ENCODE data around the gene PREB. TPM values are rescaled to one million over a fixed set of nuclear protein-coding genes. Genes with fewer than 3 reads are reported as not detected.

PREB gene
- total RNA-seq, 1 donor, result 37.0 TPM

GRCh38 chr2:27091746-27092695, 42.4 kb downstream of the PREB start:
- H3K4me3 ChIP-seq (ENCODE audit: low read depth, low read length), result no peak overlapping the region
- no peak for TF ChIP-seq CTCF (IDR thresholded peaks at IDR 0.05; ENCODE audit: insufficient read depth, low read length)
- DNase-seq (ENCODE audit: low read depth), result no peak

GRCh38 chr2:27089111-27089954, 45.1 kb downstream of the PREB start:
- TF ChIP-seq CTCF (IDR thresholded peaks at IDR 0.05; ENCODE audit: insufficient read depth, low read length), result no peak
- no peak for DNase-seq (ENCODE audit: low read depth)
- H3K4me3 ChIP-seq (ENCODE audit: low read depth, low read length), result no peak overlapping the region

- DNase-seq (ENCODE audit: low read depth), result no peak
- no peak for TF ChIP-seq CTCF (IDR thresholded peaks at IDR 0.05; ENCODE audit: insufficient read depth, low read length)
- no peak overlapping the region for H3K4me3 ChIP-seq (ENCODE audit: low read depth, low read length)
Observed at GRCh38 chr2:27088634-27089033, 45.8 kb downstream of the PREB start.

DNA sequence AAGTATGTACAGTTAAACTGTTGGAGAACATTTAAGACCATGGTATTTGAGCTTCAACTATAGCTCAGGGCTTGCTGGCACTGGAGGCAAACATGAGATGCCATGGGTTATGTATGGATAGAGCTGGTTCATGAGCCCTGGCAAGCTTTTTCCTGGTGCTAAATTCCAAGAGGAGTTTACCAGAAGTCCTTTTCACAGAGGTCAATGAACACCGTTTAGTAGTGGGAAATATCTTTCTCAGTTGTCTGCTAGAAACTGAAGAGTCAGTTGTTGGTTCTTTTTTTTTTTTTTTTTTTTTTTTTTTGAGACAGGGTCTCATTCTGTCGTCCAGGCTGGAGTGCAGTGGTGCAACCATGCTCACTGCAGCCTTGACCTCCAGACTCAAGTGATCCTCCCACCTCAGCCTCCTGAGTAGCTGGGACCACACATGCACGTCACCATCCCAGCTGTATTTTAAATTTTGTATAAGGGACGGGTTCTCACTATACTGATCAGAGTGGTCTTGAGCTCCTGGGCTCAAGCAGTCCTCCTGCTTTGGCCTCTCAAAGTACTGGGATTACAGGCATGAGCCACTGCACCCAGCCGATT, 46.5 kb downstream of the PREB start:
- no peak for TF ChIP-seq CTCF (IDR thresholded peaks at IDR 0.05; ENCODE audit: insufficient read depth, low read length)
- H3K4me3 ChIP-seq (ENCODE audit: low read depth, low read length), result no peak overlapping the region
- no peak for DNase-seq (ENCODE audit: low read depth)

GRCh38 chr2:27086724-27087593, 47.5 kb downstream of the PREB start, which contains the start of gene KHK:
TSS of gene KHK (plus strand) at chr2:27086772. CDS start at chr2:27087260, 488 bp downstream.
- TF ChIP-seq CTCF (IDR thresholded peaks at IDR 0.05; ENCODE audit: insufficient read depth, low read length), result no peak
- H3K4me3 ChIP-seq (ENCODE audit: low read depth, low read length), result peak within 1 kb of the TSS; percentile 56
- no peak for DNase-seq (ENCODE audit: low read depth)
